GM19328 (cell line): Measurements from ENCODE around the gene PPT2.
"Not testable (repeated sequence)": the region's sequence is repeated elsewhere in the genome, so short reads cannot be mapped to it uniquely, and the experiment has no call there.

Source experiments
- ATAC-seq: cut with Tn5 transposase; IDR thresholded peaks from one replicate; pipeline ENCODE4 v1.9.1; 2021; ENCODE audit warnings: mild to moderate bottlenecking, moderate library complexity; ENCODE audit not compliant: unreplicated experiment

Gene PPT2

GRCh38 chr6:32188381-32189068 is 34.6 kb downstream of the PPT2 start:
- ATAC-seq = no peak

- ATAC-seq = no peak
These were observed 35.3 kb downstream of the PPT2 start for GRCh38 chr6:32189069-32189741.

GRCh38 chr6:32189742-32190053 is 35.8 kb downstream of the PPT2 start:
- ATAC-seq = no peak

- ATAC-seq = no peak
These were observed 36.3 kb downstream of the PPT2 start, which contains the start of gene PBX2 for GRCh38 chr6:32190054-32190851. PBX2 (minus strand) TSS chr6:32190202; CDS start chr6:32189915, 287 bp downstream.

GRCh38 chr6:32190911-32191677 is 37.2 kb downstream of the PPT2 start:
- no peak for ATAC-seq

- ATAC-seq = no peak
These were observed 38.0 kb downstream of the PPT2 start for GRCh38 chr6:32191696-32192607.

- ATAC-seq = no peak
These were observed 38.7 kb downstream of the PPT2 start, which contains the start of gene GPSM3 for GRCh38 chr6:32192608-32193039. GPSM3 (minus strand) TSS chr6:32192643; CDS start chr6:32192513, 130 bp downstream.

- ATAC-seq = not testable (repeated sequence)
These were observed 39.2 kb downstream of the PPT2 start for GRCh38 chr6:32193096-32193495.

GRCh38 chr6:32194388-32194787 is 40.4 kb downstream of the PPT2 start:
- ATAC-seq = no peak

- ATAC-seq = no peak
These were observed 41.1 kb downstream of the PPT2 start for GRCh38 chr6:32194825-32195651.

- peak; percentile 76 for ATAC-seq
These were observed 41.6 kb downstream of the PPT2 start for GRCh38 chr6:32195652-32195901.

GRCh38 chr6:32195902-32196681 is 42.2 kb downstream of the PPT2 start:
- peak; percentile 79 for ATAC-seq

- ATAC-seq = no peak
These were observed 43.0 kb downstream of the PPT2 start for GRCh38 chr6:32196682-32197616.

- ATAC-seq = no peak
These were observed 44.4 kb downstream of the PPT2 start for GRCh38 chr6:32198345-32198696.

GRCh38 chr6:32198866-32199265 is 44.9 kb downstream of the PPT2 start:
- ATAC-seq = no peak

- no peak for ATAC-seq
These were observed 47.0 kb downstream of the PPT2 start for GRCh38 chr6:32200711-32201475.

GRCh38 chr6:32202186-32202585 is 48.2 kb downstream of the PPT2 start:
- ATAC-seq = no peak
